HG02623 (cell line): ENCODE results near the gene IL2RA.
A peak's percentile ranks its signal among the peaks of the same experiment; 100 is the strongest.

Experiments
- ATAC-seq: cut with Tn5 transposase; IDR thresholded peaks from one replicate; pipeline ENCODE4 v1.9.1; 2021; ENCODE audit warnings: moderate library complexity; ENCODE audit not compliant: unreplicated experiment

IL2RA gene

GRCh38 chr10:6061056-6061455, 1.1 kb downstream of the IL2RA start:
- ATAC-seq, result no peak

- no peak for ATAC-seq
Observed at GRCh38 chr10:6059506-6059905, 2.7 kb downstream of the IL2RA start.

- ATAC-seq, result peak; percentile 32
Observed at GRCh38 chr10:6058682-6059475, 3.3 kb downstream of the IL2RA start.

- ATAC-seq, result no peak
Observed at GRCh38 chr10:6056411-6057135, 5.6 kb downstream of the IL2RA start.

GRCh38 chr10:6055929-6056328, 6.2 kb downstream of the IL2RA start:
- ATAC-seq, result no peak

- ATAC-seq, result no peak
Observed at GRCh38 chr10:6054884-6055283, 7.3 kb downstream of the IL2RA start.

GRCh38 chr10:6053816-6054631, 8.1 kb downstream of the IL2RA start:
- no peak for ATAC-seq

GRCh38 chr10:6053303-6053702, 8.9 kb downstream of the IL2RA start:
- no peak for ATAC-seq

GRCh38 chr10:6052247-6053221, 9.6 kb downstream of the IL2RA start:
- no peak for ATAC-seq

- peak; percentile 66 for ATAC-seq
Observed at GRCh38 chr10:6050801-6051445, 11.2 kb downstream of the IL2RA start.

- ATAC-seq, result no peak
Observed at GRCh38 chr10:6049031-6049400, 13.2 kb downstream of the IL2RA start.

GRCh38 chr10:6048281-6049030, 13.7 kb downstream of the IL2RA start:
- ATAC-seq, result no peak

- no peak for ATAC-seq
Observed at GRCh38 chr10:6047847-6048246, 14.3 kb downstream of the IL2RA start.

GRCh38 chr10:6046773-6047611, 15.2 kb downstream of the IL2RA start:
- ATAC-seq, result no peak

- ATAC-seq, result no peak
Observed at GRCh38 chr10:6045878-6046772, 16.0 kb downstream of the IL2RA start.

GRCh38 chr10:6045314-6045848, 16.8 kb downstream of the IL2RA start:
- ATAC-seq, result no peak

GRCh38 chr10:6044751-6045313, 17.3 kb downstream of the IL2RA start:
- ATAC-seq, result peak; percentile 57
